Trophoblast cell (in vitro differentiated cells and primary cell): ENCODE measurements around the gene MEGF11.

ENCODE experiments used
- DNase-seq, 2 donors: peaks; one replicate each; pipeline ENCODE4 v3.0.0-alpha.2; 2016
- H2AFZ ChIP-seq: 2 replicates; pipeline ENCODE4 v1.6.1; 2013; ENCODE audit warnings: low read length, moderate library complexity, mild to moderate bottlenecking; ENCODE audit not compliant: insufficient read depth, poor library complexity
- H2AK5ac ChIP-seq: 2 replicates; pipeline ENCODE4 v1.6.1; 2013; ENCODE audit warnings: mild to moderate bottlenecking, low read length
- H2BK120ac ChIP-seq: 2 replicates; pipeline ENCODE4 v1.6.1; 2013; ENCODE audit warnings: low read length, mild to moderate bottlenecking, moderate library complexity; ENCODE audit not compliant: insufficient read depth, poor library complexity
- H2BK12ac ChIP-seq: 2 replicates; pipeline ENCODE4 v1.6.1; 2013; ENCODE audit warnings: mild to moderate bottlenecking, low read length, moderate library complexity
- H2BK5ac ChIP-seq: 2 replicates; pipeline ENCODE4 v1.6.1; 2013; ENCODE audit warnings: low read length, low read depth, moderate library complexity, mild to moderate bottlenecking; ENCODE audit not compliant: poor library complexity
- H3K14ac ChIP-seq: 2 replicates; pipeline ENCODE4 v1.6.1; 2013; ENCODE audit warnings: mild to moderate bottlenecking, low read length
- H3K18ac ChIP-seq: 2 replicates; pipeline ENCODE4 v1.6.1; 2013; ENCODE audit warnings: mild to moderate bottlenecking, low read length
- H3K23ac ChIP-seq: 2 replicates; pipeline ENCODE4 v1.6.1; 2013; ENCODE audit warnings: low read length
- H3K27ac ChIP-seq: 2 replicates; pipeline ENCODE4 v1.5.1; 2013; ENCODE audit warnings: low read depth, mild to moderate bottlenecking, inconsistent platforms, low read length, moderate library complexity
- H3K27me3 ChIP-seq: 2 replicates; pipeline ENCODE4 v1.6.1; 2013; ENCODE audit warnings: inconsistent platforms, mild to moderate bottlenecking, low read length, moderate library complexity; ENCODE audit not compliant: insufficient read depth
- H3K36me3 ChIP-seq, 2 experiments: 1 replicate in 1 of 2; 2 replicates in 1 of 2; pipeline ENCODE4 v1.6.1; 2013; ENCODE audit warnings: low read length in 2 of 2, mild to moderate bottlenecking in 2 of 2, moderate library complexity in 1 of 2; ENCODE audit not compliant: insufficient read depth in 2 of 2, control insufficient read depth in 1 of 2
- H3K4ac ChIP-seq: 2 replicates; pipeline ENCODE4 v1.6.1; 2013; ENCODE audit warnings: low read depth, mild to moderate bottlenecking, low read length, moderate library complexity
- H3K4me1 ChIP-seq, 2 experiments: 1 replicate in 1 of 2; 2 replicates in 1 of 2; pipeline ENCODE4 v1.6.1; 2013; ENCODE audit warnings: low read length in 2 of 2, mild to moderate bottlenecking in 2 of 2, moderate library complexity in 1 of 2; ENCODE audit not compliant: insufficient read depth in 2 of 2, control insufficient read depth in 1 of 2
- H3K4me2 ChIP-seq: 2 replicates; pipeline ENCODE4 v1.6.1; 2013; ENCODE audit warnings: inconsistent platforms, mild to moderate bottlenecking, low read length, moderate library complexity
- H3K4me3 ChIP-seq: 2 replicates; pipeline ENCODE4 v1.5.1; 2013; ENCODE audit warnings: mild to moderate bottlenecking, low read depth, low read length, inconsistent platforms
- H3K79me1 ChIP-seq: one replicate; pipeline ENCODE4 v1.6.1; 2013; ENCODE audit warnings: low read length
- H3K79me2 ChIP-seq: 2 replicates; pipeline ENCODE4 v1.6.1; 2013; ENCODE audit warnings: low read length, mild to moderate bottlenecking; ENCODE audit not compliant: control insufficient read depth, insufficient read depth, poor library complexity
- H3K9ac ChIP-seq: 2 replicates; pipeline ENCODE4 v1.6.1; 2013; ENCODE audit warnings: mild to moderate bottlenecking, low read length
- H3K9me3 ChIP-seq: 2 replicates; pipeline ENCODE4 v1.6.1; 2013; ENCODE audit warnings: low read depth, mild to moderate bottlenecking, control low read depth, inconsistent platforms, low read length; ENCODE audit not compliant: insufficient read depth
- H4K12ac ChIP-seq: 2 replicates; pipeline ENCODE4 v1.6.1; 2013; ENCODE audit warnings: low read depth, mild to moderate bottlenecking, low read length, moderate library complexity
- H4K8ac ChIP-seq: 2 replicates; pipeline ENCODE4 v1.6.1; 2013; ENCODE audit warnings: low read depth, mild to moderate bottlenecking, low read length, moderate library complexity
- H4K91ac ChIP-seq: one replicate; pipeline ENCODE4 v1.6.1; 2013; ENCODE audit warnings: low read depth, mild to moderate bottlenecking, low read length, moderate library complexity
- WGBS: extraction: QIAGEN DNeasy Blood & Tissue Kit; methylation state at CpG from one replicate; pipeline ENCODE4 v1.1.7; 2013; ENCODE audit warnings: missing lambda C conversion rate; ENCODE audit not compliant: insufficient read length, insufficient coverage; ENCODE audit errors: extremely low coverage; 5-methylcytosine and 5-hydroxymethylcytosine counted together

MEGF11 gene

DNA sequence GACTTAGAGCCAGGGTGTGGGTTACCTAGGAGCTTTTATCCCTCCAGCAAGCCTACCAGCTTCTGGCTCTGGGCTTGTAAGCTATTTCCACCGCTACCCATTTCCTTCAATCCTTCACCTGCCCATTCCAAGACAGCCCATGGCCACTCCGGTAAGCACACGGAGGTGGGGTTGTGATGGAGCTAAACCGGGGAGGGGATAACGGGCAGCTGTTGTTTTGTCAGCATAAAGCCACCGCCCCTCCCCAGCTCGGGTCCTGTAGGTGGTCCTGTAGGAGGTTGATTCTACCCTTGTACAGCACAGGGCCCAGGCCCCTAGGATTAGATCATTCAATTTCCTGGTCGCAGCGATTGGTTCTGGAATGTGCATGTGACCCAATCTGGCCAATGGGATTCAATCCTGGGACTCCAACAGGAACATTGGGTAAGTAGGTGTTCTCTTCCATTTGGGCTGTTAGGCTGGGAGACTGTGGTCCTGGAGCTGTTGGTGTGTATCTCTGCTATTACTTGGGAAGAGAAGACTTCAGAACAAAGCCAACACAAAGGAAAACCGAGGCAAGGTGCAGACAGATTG, 233.6 kb downstream of the MEGF11 start:
- H2AFZ ChIP-seq, result no peak overlapping the region
- H2BK12ac ChIP-seq, result no peak overlapping the region
- no peaks in the 10 kb centered on the region for H3K4me1 ChIP-seq
- H3K14ac ChIP-seq, result no peak overlapping the region
- no peak overlapping the region for H3K4me2 ChIP-seq
- no peak overlapping the region for H3K4ac ChIP-seq
- no peak overlapping the region for H3K23ac ChIP-seq
- H3K79me2 ChIP-seq, result no peaks in the 10 kb centered on the region
- H2BK120ac ChIP-seq, result no peak overlapping the region
- H2BK5ac ChIP-seq, result no peak overlapping the region
- no peak overlapping the region for H4K12ac ChIP-seq
- no peak overlapping the region for H4K91ac ChIP-seq
- no peaks in the 10 kb centered on the region for H3K9me3 ChIP-seq
- H4K8ac ChIP-seq, result no peak overlapping the region
- no CpG with 5 or more reads among the region's 10 CpGs for WGBS
- H3K9ac ChIP-seq, result no peak overlapping the region
- H3K27me3 ChIP-seq, result no peaks in the 10 kb centered on the region
- no peaks in the 10 kb centered on the region for H3K36me3 ChIP-seq
- no peak overlapping the region for H3K4me3 ChIP-seq
- H3K79me1 ChIP-seq, result no peaks in the 10 kb centered on the region
- no peak overlapping the region for H3K27ac ChIP-seq
- no peak for DNase-seq
- H2AK5ac ChIP-seq, result no peak overlapping the region
- no peak overlapping the region for H3K18ac ChIP-seq

DNA sequence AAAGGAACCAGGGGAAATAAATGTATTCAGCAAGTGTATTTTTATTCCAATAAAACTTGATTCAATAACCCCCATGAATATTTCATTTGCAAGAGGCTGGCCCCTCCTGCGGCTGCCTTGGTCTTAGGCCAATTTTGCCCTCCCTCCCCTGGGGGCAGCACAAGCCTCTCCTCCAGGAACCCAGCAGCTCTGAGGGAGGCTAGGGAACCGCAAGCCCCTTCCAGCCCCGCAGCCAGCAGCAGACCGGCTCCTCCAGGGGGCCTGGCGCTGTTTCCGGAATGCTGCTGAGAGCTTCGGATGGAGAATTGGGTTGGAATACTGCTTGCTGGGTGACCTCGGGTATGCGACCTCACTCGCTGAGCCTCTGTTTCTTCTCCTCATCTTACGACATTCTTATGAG, 234.2 kb downstream of the MEGF11 start:
- H4K12ac ChIP-seq, result no peak overlapping the region
- H3K9me3 ChIP-seq, result no peaks in the 10 kb centered on the region
- no peak overlapping the region for H2BK120ac ChIP-seq
- no peak overlapping the region for H3K27ac ChIP-seq
- no peak overlapping the region for H3K9ac ChIP-seq
- no CpG with 5 or more reads among the region's 11 CpGs for WGBS
- H3K14ac ChIP-seq, result no peak overlapping the region
- H4K8ac ChIP-seq, result no peak overlapping the region
- DNase-seq, result no peak
- H2AFZ ChIP-seq, result no peak overlapping the region
- H3K4ac ChIP-seq, result no peak overlapping the region
- H3K4me1 ChIP-seq, result no peaks in the 10 kb centered on the region
- no peak overlapping the region for H3K23ac ChIP-seq
- H3K4me3 ChIP-seq, result no peak overlapping the region
- H3K36me3 ChIP-seq, result no peaks in the 10 kb centered on the region
- no peak overlapping the region for H2BK5ac ChIP-seq
- H2BK12ac ChIP-seq, result no peak overlapping the region
- H3K4me2 ChIP-seq, result no peak overlapping the region
- H3K79me2 ChIP-seq, result no peaks in the 10 kb centered on the region
- no peak overlapping the region for H2AK5ac ChIP-seq
- no peak overlapping the region for H4K91ac ChIP-seq
- H3K79me1 ChIP-seq, result no peaks in the 10 kb centered on the region
- H3K27me3 ChIP-seq, result no peaks in the 10 kb centered on the region
- H3K18ac ChIP-seq, result no peak overlapping the region

DNA sequence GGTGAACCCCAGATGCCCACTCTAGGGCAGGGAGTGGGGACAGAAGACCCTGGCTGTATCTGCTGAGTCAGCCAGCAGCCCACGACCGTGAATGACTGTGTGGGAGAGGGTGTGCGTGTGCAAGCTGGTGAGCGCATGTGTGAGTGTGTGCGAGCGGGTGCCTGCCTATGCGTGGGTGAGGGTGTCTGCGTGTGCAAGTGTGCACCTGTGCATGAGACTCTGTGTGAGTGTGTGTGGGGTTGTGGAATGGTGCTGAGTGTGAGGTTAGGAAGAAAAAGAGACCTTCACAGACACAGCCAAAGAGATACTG, 235.1 kb downstream of the MEGF11 start:
- Histone ChIP-seq H3K9me3 (no peaks in the 10 kb centered on the region), H2BK5ac (no peak overlapping the region), H3K4ac (no peak overlapping the region), H4K91ac (no peak overlapping the region), H3K4me2 (no peak overlapping the region), H4K8ac (no peak overlapping the region), H4K12ac (no peak overlapping the region), H3K36me3 (no peaks in the 10 kb centered on the region), H3K4me3 (no peak overlapping the region), H3K4me1 (no peaks in the 10 kb centered on the region), H2BK12ac (no peak overlapping the region), H3K18ac (no peak overlapping the region), H3K27me3 (no peaks in the 10 kb centered on the region), H3K9ac (no peak overlapping the region), H3K14ac (no peak overlapping the region), H2BK120ac (no peak overlapping the region), H2AFZ (no peak overlapping the region), H3K23ac (no peak overlapping the region), H3K27ac (no peak overlapping the region), H2AK5ac (no peak overlapping the region), H3K79me2 (no peaks in the 10 kb centered on the region), H3K79me1 (no peaks in the 10 kb centered on the region)
- WGBS, result no CpG with 5 or more reads among the region's 8 CpGs
- DNase-seq, result no peak

DNA sequence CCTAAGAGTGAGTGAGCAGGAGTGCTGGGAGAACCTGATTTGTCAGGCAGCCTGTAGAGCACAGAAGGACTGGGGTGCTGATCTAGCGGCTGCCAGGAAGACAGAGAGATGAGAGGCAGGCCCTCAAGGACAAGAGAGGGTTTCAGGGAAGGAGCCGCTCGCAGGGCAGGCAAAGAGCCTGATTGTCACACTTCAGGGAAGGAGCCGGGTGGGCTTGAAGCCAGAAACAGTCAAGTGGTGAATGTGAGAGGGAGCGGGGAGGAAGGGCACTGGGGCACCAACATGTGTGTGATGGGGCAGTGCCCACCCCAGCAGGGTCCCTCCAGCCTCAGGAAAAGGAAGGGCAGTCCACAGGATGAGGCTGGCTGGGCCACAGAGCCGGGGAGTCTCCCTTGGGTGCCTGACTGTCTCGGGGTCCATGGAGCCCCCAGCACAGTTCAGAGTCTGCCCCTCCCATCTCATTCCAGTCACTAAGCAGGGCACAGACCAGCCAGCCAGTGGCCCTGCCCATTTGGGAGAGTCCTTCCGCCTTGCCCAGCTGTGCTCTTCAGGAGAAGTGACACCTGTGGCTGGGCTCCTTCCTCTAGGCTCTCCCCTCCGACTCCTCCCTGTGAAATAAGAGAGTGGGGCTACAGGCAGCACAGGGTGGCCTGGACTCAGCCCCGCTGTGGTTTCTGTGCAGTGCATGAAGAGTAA, 235.6 kb downstream of the MEGF11 start:
- no CpG with 5 or more reads among the region's 10 CpGs for WGBS
- H3K4me3 ChIP-seq, result no peak overlapping the region
- no peaks in the 10 kb centered on the region for H3K36me3 ChIP-seq
- no peak overlapping the region for H3K9ac ChIP-seq
- H2BK12ac ChIP-seq, result no peak overlapping the region
- H4K12ac ChIP-seq, result no peak overlapping the region
- H2BK5ac ChIP-seq, result no peak overlapping the region
- no peaks in the 10 kb centered on the region for H3K27me3 ChIP-seq
- H3K4me2 ChIP-seq, result no peak overlapping the region
- no peak overlapping the region for H3K18ac ChIP-seq
- no peak overlapping the region for H3K23ac ChIP-seq
- H3K27ac ChIP-seq, result no peak overlapping the region
- no peak overlapping the region for H3K4ac ChIP-seq
- no peak overlapping the region for H4K91ac ChIP-seq
- H3K79me1 ChIP-seq, result no peaks in the 10 kb centered on the region
- no peak overlapping the region for H4K8ac ChIP-seq
- H2AK5ac ChIP-seq, result no peak overlapping the region
- no peaks in the 10 kb centered on the region for H3K79me2 ChIP-seq
- H2BK120ac ChIP-seq, result no peak overlapping the region
- no peak overlapping the region for H2AFZ ChIP-seq
- no peaks in the 10 kb centered on the region for H3K9me3 ChIP-seq
- no peaks in the 10 kb centered on the region for H3K4me1 ChIP-seq
- H3K14ac ChIP-seq, result no peak overlapping the region
- no peak for DNase-seq
